A673 (cell line): ENCODE measurements around the gene MEOX1.

Experiments
- EZH2 ChIP-seq: fragments of 200-600 bp; sonication (generic); IDR thresholded peaks from 2 replicates; pipeline ENCODE4 v1.6.1; 2017; ENCODE audit warnings: borderline replicate concordance, low read depth, mild to moderate bottlenecking, mixed read lengths, antibody characterized with exemption, low read length; ENCODE audit not compliant: poor library complexity, severe bottlenecking
- TF ChIP-seq, protein P1 (sequence below): fragments of 300-800, 200-600 bp; sonication (generic); conservative IDR thresholded peaks from 2 replicates; pipeline ENCODE4 v1.5.1; 2017; ENCODE audit warnings: low read depth, mild to moderate bottlenecking, antibody characterized with exemption, low read length, moderate library complexity, mixed read lengths

DNA sequence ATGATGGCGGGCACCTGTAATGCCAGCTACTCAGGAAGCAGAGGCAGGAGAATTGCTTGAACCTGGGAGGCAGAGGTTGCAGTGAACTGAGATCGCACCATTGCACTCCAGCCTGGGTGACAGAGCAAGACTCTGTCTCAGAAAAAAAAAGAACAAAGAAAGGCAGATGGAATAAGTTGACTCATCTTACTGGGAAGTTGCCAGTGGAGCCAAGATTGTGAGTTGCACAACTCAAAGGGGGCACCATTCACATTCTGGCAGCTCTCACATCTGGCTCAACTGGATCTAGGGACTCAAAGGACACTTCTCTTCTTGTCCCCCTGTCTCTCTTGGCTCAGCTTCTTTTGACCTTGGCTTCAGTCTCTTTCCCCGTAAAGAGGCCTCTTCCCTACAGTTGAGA is 61.9 kb downstream of the MEOX1 start:
- TF ChIP-seq EZH2: no peak
- TF ChIP-seq, protein P1, sequence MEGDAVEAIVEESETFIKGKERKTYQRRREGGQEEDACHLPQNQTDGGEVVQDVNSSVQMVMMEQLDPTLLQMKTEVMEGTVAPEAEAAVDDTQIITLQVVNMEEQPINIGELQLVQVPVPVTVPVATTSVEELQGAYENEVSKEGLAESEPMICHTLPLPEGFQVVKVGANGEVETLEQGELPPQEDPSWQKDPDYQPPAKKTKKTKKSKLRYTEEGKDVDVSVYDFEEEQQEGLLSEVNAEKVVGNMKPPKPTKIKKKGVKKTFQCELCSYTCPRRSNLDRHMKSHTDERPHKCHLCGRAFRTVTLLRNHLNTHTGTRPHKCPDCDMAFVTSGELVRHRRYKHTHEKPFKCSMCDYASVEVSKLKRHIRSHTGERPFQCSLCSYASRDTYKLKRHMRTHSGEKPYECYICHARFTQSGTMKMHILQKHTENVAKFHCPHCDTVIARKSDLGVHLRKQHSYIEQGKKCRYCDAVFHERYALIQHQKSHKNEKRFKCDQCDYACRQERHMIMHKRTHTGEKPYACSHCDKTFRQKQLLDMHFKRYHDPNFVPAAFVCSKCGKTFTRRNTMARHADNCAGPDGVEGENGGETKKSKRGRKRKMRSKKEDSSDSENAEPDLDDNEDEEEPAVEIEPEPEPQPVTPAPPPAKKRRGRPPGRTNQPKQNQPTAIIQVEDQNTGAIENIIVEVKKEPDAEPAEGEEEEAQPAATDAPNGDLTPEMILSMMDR: no peak
